AG09309 (cell line): ENCODE results near the gene CYP39A1.

Experiments used
- DNase-seq: peaks from one replicate; pipeline ENCODE4 v3.0.0-alpha.2; 2010; ENCODE audit warnings: low read depth
- H3K4me3 ChIP-seq: 2 replicates; pipeline ENCODE4 v1.5.1; 2011; ENCODE audit warnings: mild to moderate bottlenecking, low read depth, low read length, moderate library complexity; ENCODE audit not compliant: control insufficient read depth
- TF ChIP-seq, protein P1 (sequence below): IDR thresholded peaks from 2 replicates; pipeline ENCODE4 v1.5.1; 2011; ENCODE audit warnings: mild to moderate bottlenecking, low read depth, low read length, inconsistent platforms; ENCODE audit not compliant: insufficient read depth, control insufficient read depth; ENCODE audit errors: missing control alignments

Gene CYP39A1

DNA sequence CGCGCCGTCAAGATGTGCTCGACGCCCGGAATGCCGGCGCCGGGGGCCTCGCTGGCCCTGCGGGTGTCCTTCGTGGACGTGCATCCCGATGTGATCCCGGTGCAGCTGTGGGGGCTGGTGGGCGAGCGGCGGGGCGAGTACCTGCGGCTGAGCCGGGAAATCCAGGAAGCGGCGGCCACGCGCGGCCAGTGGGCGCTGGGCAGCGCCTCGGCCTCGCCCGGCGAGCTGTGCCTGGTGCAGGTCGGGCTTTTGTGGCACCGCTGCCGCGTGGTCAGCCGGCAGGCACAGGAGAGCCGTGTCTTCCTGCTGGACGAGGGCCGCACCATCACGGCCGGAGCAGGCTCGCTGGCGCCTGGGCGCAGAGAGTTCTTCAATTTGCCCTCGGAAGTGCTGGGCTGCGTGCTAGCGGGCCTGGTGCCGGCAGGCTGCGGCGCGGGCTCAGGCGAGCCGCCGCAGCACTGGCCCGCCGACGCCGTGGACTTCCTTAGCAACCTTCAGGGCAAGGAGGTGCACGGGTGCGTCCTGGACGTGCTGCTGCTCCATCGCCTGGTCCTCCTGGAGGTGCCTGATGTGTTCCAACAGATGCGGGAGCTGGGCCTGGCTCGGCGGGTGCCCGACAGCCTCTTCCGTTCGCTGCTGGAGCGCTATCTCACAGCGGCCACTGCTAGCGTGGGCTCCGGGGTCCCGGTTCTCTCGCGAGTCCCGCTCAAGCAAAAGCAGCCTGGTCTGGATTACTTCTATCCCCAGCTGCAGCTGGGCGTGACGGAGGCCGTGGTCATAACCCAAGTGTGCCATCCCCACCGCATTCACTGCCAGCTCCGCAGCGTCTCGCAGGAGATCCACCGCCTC lies 35.7 kb upstream of the CYP39A1 start:
- TF ChIP-seq, protein P1, sequence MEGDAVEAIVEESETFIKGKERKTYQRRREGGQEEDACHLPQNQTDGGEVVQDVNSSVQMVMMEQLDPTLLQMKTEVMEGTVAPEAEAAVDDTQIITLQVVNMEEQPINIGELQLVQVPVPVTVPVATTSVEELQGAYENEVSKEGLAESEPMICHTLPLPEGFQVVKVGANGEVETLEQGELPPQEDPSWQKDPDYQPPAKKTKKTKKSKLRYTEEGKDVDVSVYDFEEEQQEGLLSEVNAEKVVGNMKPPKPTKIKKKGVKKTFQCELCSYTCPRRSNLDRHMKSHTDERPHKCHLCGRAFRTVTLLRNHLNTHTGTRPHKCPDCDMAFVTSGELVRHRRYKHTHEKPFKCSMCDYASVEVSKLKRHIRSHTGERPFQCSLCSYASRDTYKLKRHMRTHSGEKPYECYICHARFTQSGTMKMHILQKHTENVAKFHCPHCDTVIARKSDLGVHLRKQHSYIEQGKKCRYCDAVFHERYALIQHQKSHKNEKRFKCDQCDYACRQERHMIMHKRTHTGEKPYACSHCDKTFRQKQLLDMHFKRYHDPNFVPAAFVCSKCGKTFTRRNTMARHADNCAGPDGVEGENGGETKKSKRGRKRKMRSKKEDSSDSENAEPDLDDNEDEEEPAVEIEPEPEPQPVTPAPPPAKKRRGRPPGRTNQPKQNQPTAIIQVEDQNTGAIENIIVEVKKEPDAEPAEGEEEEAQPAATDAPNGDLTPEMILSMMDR: no peak
- DNase-seq: no peak

DNA sequence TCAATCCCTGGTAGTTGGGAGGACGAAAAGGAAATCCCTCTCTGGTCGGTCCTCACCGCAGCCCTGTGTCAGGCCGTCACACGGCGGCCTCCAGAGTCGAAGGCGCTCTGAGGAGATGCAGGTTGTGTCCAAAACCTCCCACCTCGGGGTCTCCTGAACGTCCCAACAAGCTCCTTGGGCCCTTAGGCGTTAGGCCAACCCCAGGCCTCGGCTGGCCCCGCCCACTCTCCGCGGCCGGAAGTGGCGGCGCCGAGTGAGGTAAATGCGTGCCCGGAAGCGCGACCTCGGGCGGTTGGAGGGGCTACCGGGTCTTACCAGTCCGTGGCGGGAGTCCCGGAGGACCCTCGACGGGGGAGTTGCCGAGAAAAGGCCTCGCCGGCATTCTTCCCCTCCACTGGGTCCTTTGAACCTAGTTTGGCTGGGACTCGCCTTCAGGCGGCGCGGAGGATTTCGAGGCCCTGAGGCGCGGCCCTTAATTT lies 35.0 kb upstream of the CYP39A1 start, which contains the start of gene TDRD6:
Gene TDRD6 (plus strand): TSS at position 267 of the 479 bp plus-strand sequence. CDS start 244 bp downstream, outside the sequence.
- H3K4me3 ChIP-seq: no peak within 1 kb of the TSS
- DNase-seq: no peak
- TF ChIP-seq, protein P1: no peak

More for the DNA sequence above, 35.7 kb upstream of the CYP39A1 start:
- H3K4me3 ChIP-seq: no peak overlapping the region

DNA sequence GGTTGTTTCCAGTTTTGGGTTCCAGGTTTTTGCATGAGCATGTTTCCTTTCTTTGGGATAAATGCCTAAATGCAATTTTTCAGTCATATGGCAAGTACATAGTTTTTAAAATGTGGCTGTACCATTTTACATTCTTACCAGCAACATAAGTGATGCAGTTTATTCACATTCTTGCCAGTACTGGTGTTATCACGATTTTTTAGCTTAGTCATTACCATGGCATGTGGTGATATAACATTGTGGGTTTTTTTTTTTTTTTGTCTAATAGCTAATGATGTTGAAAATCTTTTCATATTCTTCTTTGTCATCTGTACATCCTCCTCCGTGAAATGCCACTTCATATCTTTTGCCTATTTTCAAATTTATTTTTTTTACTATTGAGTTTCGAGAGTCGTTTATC lies 32.2 kb upstream of the CYP39A1 start:
- TF ChIP-seq, protein P1: no peak
- no peak overlapping the region for H3K4me3 ChIP-seq
- no peak for DNase-seq

DNA sequence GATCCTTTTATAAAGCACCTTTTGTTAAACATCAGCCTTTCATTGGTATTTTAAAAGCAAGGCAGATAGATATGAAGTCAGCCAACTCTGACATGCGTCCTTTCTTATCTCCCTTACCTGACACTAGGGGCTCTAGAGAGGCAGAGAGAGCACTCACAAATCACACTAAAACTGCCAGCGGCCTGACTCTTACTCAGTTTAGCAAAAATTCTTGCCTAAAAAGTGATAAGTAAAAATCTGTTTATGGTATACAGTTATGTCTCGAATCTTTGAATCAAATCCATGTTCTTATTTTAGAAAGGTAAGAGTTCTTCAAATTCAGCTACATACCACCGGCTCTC lies 24.7 kb upstream of the CYP39A1 start:
- DNase-seq: no peak
- no peak overlapping the region for H3K4me3 ChIP-seq
- TF ChIP-seq, protein P1: peak; percentile 6

DNA sequence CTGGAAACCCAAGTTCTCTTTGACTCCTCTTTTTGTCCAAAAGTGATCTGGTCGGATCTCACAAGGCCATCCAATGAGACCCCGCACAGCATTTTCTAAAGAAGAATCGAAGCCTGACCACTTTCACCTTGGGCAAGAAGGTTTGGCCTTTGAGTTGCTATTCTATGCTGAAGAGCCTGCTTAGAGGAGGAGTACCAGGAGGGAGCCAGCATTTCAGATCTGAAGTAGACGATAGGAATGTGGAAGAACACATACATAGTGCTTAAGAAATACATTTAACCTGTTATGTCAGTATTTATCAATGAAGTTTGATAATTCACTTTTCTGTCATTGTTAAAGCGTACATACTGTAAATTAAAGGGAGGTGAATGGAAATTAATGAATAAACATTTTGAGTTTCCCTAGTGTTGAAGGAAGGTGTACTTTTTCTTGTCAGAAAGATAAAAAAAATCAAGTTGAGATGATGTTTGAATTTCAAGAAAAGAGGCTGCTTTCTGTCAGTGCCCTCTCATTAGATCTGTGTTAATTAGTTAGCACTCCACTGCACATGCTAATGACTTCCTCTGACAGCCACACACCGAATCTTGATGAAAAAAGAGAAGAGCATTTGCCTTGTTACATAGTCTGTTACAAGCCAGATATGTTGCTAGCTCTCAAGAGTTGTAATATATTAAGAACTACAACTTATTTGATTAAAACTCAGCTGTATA lies 24.1 kb upstream of the CYP39A1 start:
- TF ChIP-seq, protein P1: no peak
- no peak overlapping the region for H3K4me3 ChIP-seq
- no peak for DNase-seq

DNA sequence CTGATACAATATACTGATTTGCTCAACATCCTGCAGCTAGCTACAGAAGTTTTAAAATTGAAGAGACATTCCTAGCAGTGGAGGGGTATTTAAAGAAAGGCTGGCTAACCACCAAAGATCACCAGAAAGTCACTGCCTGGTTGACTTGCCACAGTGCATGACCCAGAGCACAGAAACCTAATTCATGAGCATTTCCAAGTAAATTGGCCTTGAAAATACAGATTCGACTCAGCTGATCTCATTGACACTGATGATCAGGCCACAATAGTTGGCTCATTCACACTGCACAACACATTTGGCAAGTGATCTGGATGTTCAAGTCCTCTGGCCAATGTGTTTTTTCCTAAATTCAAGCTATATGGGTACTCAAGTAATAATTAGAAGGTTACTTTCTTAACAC lies 21.8 kb upstream of the CYP39A1 start:
- H3K4me3 ChIP-seq: no peak overlapping the region
- TF ChIP-seq, protein P1: no peak

More for the DNA sequence above, 21.8 kb upstream of the CYP39A1 start:
- DNase-seq: no peak
